HEK293 (cell line): ENCODE data around the gene KCTD15.
A peak's percentile ranks its signal among the peaks of the same experiment; 100 is the strongest.

Source experiments
- EGR2 ChIP-seq: fragments of 450-650 bp; formaldehyde crosslinking; IDR thresholded peaks from 2 replicates; pipeline ENCODE4 v1.5.1; 2016; ENCODE audit warnings: low read depth, missing biosample characterization, missing genetic modification characterization
- GLI2 ChIP-seq: fragments of 450-650 bp; formaldehyde crosslinking; IDR thresholded peaks from 2 replicates; pipeline ENCODE4; 2017; ENCODE audit warnings: missing biosample characterization, missing genetic modification characterization, low read depth, borderline replicate concordance
- GLIS1 ChIP-seq: fragments of 450-650 bp; formaldehyde crosslinking; IDR thresholded peaks from 2 replicates; pipeline ENCODE4 v1.5.1; 2016; ENCODE audit warnings: missing biosample characterization, missing genetic modification characterization
- GLIS2 ChIP-seq: fragments of 450-650 bp; formaldehyde crosslinking; IDR thresholded peaks from 2 replicates; pipeline ENCODE4 v1.5.1; 2016; ENCODE audit warnings: missing biosample characterization, missing genetic modification characterization
- HOXA7 ChIP-seq: sonication (generic); formaldehyde crosslinking; IDR thresholded peaks from 2 replicates; pipeline ENCODE4 v1.8.1; 2022; ENCODE audit warnings: missing genetic modification reagents, borderline replicate concordance
- IKZF3 ChIP-seq: fragments of 450-650 bp; IDR thresholded peaks from 2 replicates; pipeline ENCODE4 v1.5.0; 2018; ENCODE audit warnings: missing biosample characterization, mild to moderate bottlenecking, missing genetic modification characterization, moderate library complexity
- KLF10 ChIP-seq: fragments of 450-650 bp; IDR thresholded peaks from 2 replicates; pipeline ENCODE4 v1.5.1; 2018; ENCODE audit warnings: missing biosample characterization, mild to moderate bottlenecking, missing genetic modification characterization
- MYNN ChIP-seq: fragments of 450-650 bp; formaldehyde crosslinking; IDR thresholded peaks from 2 replicates; pipeline ENCODE4 v1.5.1; 2016; ENCODE audit warnings: missing biosample characterization, missing genetic modification characterization, borderline replicate concordance
- MZF1 ChIP-seq: fragments of 450-650 bp; formaldehyde crosslinking; IDR thresholded peaks from 2 replicates; pipeline ENCODE4 v1.5.1; 2017; ENCODE audit warnings: missing biosample characterization, missing genetic modification characterization, borderline replicate concordance
- RBAK ChIP-seq: fragments of 450-650 bp; formaldehyde crosslinking; IDR thresholded peaks from 2 replicates; pipeline ENCODE4 v1.5.1; 2016; ENCODE audit warnings: missing biosample characterization, missing genetic modification characterization
- SCRT2 ChIP-seq: fragments of 450-650 bp; formaldehyde crosslinking; IDR thresholded peaks from 2 replicates; pipeline ENCODE4 v1.5.1; 2016; ENCODE audit warnings: missing biosample characterization, missing genetic modification characterization
- ZBTB17 ChIP-seq: fragments of 450-650 bp; formaldehyde crosslinking; IDR thresholded peaks from 2 replicates; pipeline ENCODE4 v1.5.1; 2016; ENCODE audit warnings: missing biosample characterization, missing genetic modification characterization
- ZBTB7A ChIP-seq: fragments of 450-650 bp; formaldehyde crosslinking; IDR thresholded peaks from 2 replicates; pipeline ENCODE4 v1.5.1; 2016; ENCODE audit warnings: low read depth, missing biosample characterization, missing genetic modification characterization
- ZNF10 ChIP-seq: fragments of 450-650 bp; formaldehyde crosslinking; IDR thresholded peaks from 2 replicates; pipeline ENCODE4 v1.5.1; 2017; ENCODE audit warnings: missing biosample characterization, missing genetic modification characterization
- ZNF169 ChIP-seq: fragments of 450-650 bp; formaldehyde crosslinking; IDR thresholded peaks from 2 replicates; pipeline ENCODE4 v1.5.1; 2016; ENCODE audit warnings: missing biosample characterization, missing genetic modification characterization
- ZNF221 ChIP-seq: fragments of 450-650 bp; formaldehyde crosslinking; IDR thresholded peaks from 2 replicates; pipeline ENCODE4 v1.5.1; 2017; ENCODE audit warnings: missing biosample characterization, missing genetic modification characterization, borderline replicate concordance
- ZNF23 ChIP-seq: fragments of 450-650 bp; formaldehyde crosslinking; IDR thresholded peaks from 2 replicates; pipeline ENCODE4 v1.5.1; 2016; ENCODE audit warnings: missing biosample characterization, missing genetic modification characterization, borderline replicate concordance
- ZNF266 ChIP-seq: fragments of 450-650 bp; formaldehyde crosslinking; IDR thresholded peaks from 2 replicates; pipeline ENCODE4 v1.5.1; 2016; ENCODE audit warnings: missing biosample characterization, missing genetic modification characterization, low read depth
- ZNF341 ChIP-seq: fragments of 450-650 bp; formaldehyde crosslinking; IDR thresholded peaks from 2 replicates; pipeline ENCODE4; 2016; ENCODE audit warnings: low read depth, missing biosample characterization, missing genetic modification characterization
- ZNF366 ChIP-seq: fragments of 450-650 bp; formaldehyde crosslinking; conservative IDR thresholded peaks from 2 replicates; pipeline ENCODE4 v1.5.1; 2016; ENCODE audit warnings: missing biosample characterization, missing genetic modification characterization
- ZNF555 ChIP-seq: fragments of 450-650 bp; formaldehyde crosslinking; conservative IDR thresholded peaks from 2 replicates; pipeline ENCODE4 v1.5.1; 2017; ENCODE audit warnings: missing biosample characterization, mild to moderate bottlenecking, missing genetic modification characterization, inconsistent platforms
- ZNF580 ChIP-seq: fragments of 450-650 bp; formaldehyde crosslinking; IDR thresholded peaks from 2 replicates; pipeline ENCODE4 v1.5.1; 2016; ENCODE audit warnings: missing biosample characterization, missing genetic modification characterization
- ZNF585B ChIP-seq: fragments of 450-650 bp; formaldehyde crosslinking; IDR thresholded peaks from 2 replicates; pipeline ENCODE4 v1.5.1; 2016; ENCODE audit warnings: missing biosample characterization, missing genetic modification characterization
- ZNF777 ChIP-seq: fragments of 450-650 bp; formaldehyde crosslinking; IDR thresholded peaks from 2 replicates; pipeline ENCODE4 v1.5.1; 2017; ENCODE audit warnings: missing biosample characterization, missing genetic modification characterization, borderline replicate concordance
- ZXDB ChIP-seq: fragments of 450-650 bp; formaldehyde crosslinking; IDR thresholded peaks from 2 replicates; pipeline ENCODE4 v1.5.1; 2016; ENCODE audit warnings: missing biosample characterization, missing genetic modification characterization
- TF ChIP-seq, protein P1 (sequence below): fragments of 450-650 bp; formaldehyde crosslinking; IDR thresholded peaks from 2 replicates; pipeline ENCODE4 v1.5.1; 2016; ENCODE audit warnings: missing biosample characterization, missing genetic modification characterization, low read depth
- TF ChIP-seq, protein P2 (sequence below): fragments of 450-650 bp; formaldehyde crosslinking; IDR thresholded peaks from 2 replicates; pipeline ENCODE4 v1.5.1; 2016; ENCODE audit warnings: missing biosample characterization, missing genetic modification characterization
- TF ChIP-seq, protein P3 (sequence below): fragments of 450-650 bp; formaldehyde crosslinking; IDR thresholded peaks from 2 replicates; pipeline ENCODE4 v1.5.1; 2017; ENCODE audit warnings: missing biosample characterization, missing genetic modification characterization
- TF ChIP-seq, protein P4 (sequence below): fragments of 450-650 bp; formaldehyde crosslinking; IDR thresholded peaks from 2 replicates; pipeline ENCODE4 v1.5.1; 2017; ENCODE audit warnings: missing biosample characterization, missing genetic modification characterization
- TF ChIP-seq, protein P5 (sequence below): fragments of 450-650 bp; formaldehyde crosslinking; IDR thresholded peaks from 2 replicates; pipeline ENCODE4 v1.5.1; 2016; ENCODE audit warnings: missing biosample characterization, missing genetic modification characterization

The KCTD15 gene

DNA sequence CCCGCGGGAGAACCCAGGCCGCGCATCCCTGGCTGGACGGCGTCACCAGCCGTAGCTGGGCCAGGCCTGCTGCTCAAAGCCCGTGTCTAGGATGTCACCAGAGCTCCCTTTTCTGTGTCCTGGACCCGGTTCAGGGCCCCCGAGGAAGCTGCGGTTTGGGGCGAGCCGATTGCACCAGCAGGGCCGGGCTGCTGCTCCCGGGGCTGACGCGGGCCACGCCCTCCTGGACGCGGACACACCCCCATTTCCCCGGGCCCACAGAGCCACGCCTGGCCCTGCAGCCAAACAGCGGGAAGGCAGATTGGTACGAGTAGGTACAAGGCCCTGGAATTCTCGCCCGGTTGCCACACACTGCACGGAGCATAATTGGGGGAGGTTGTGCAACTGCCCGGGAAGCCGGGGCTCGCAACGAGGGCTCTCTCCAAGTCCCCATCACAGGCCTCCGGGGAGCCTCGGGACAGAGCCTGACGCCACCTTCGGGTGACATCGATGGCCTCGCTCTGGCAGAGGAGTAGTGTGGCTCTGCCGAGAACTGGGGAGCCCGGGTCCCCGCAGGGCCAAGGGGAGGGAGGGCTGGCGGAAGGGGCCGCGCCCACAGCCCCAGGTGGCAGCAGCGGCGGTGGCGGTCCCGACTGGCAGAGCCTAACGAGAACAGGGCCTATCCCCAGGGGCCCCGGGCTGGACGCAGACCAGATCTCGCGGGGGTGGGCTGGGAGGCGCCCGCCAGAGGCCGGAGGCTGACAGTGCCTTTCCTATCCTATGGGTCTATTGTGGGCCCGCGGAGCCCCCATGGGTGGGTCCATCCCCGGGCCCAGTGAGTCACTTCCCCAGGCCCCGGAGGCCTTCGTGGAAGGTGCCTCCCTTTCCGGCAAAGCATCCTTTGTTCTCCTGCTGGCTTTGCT lies 23.5 kb downstream of the KCTD15 start (continued):
- TF ChIP-seq ZNF580 (0 out of 2 replicates have a peak, but pooled peaks have one; percentile 6), GLIS2 (tag by site-specific recombination) (peak; percentile 90), HOXA7 (CRISPR knock-in tag) (no peak; the same call in 1 of the 2 replicates), GLIS1 (tag by site-specific recombination) (peak; percentile 79), IKZF3 (tag by site-specific recombination) (peak; percentile 19; the same call in 1 of the 2 replicates), ZNF10 (tag by site-specific recombination) (no peak), ZBTB7A (tag by site-specific recombination) (no peak), ZNF221 (tag by site-specific recombination) (no peak), ZNF169 (tag by site-specific recombination) (no peak), ZNF585B (tag by site-specific recombination) (no peak), MZF1 (tag by site-specific recombination) (no peak), ZNF555 (tag by site-specific recombination) (no peak), ZNF23 (tag by site-specific recombination) (no peak), ZNF777 (tag by site-specific recombination) (0 out of 2 replicates have a peak, but pooled peaks have one; percentile 16), KLF10 (tag by site-specific recombination) (peak; percentile 97), ZNF341 (tag by site-specific recombination) (peak; percentile 51), ZNF266 (tag by site-specific recombination) (no peak), ZXDB (tag by site-specific recombination) (peak; percentile 74), ZNF366 (tag by site-specific recombination) (no peak), EGR2 (tag by site-specific recombination) (no peak), ZBTB17 (tag by site-specific recombination) (peak; percentile 93), RBAK (tag by site-specific recombination) (no peak), GLI2 (no peak), MYNN (tag by site-specific recombination) (no peak), SCRT2 (tag by site-specific recombination) (no peak)
- TF ChIP-seq, protein P1, sequence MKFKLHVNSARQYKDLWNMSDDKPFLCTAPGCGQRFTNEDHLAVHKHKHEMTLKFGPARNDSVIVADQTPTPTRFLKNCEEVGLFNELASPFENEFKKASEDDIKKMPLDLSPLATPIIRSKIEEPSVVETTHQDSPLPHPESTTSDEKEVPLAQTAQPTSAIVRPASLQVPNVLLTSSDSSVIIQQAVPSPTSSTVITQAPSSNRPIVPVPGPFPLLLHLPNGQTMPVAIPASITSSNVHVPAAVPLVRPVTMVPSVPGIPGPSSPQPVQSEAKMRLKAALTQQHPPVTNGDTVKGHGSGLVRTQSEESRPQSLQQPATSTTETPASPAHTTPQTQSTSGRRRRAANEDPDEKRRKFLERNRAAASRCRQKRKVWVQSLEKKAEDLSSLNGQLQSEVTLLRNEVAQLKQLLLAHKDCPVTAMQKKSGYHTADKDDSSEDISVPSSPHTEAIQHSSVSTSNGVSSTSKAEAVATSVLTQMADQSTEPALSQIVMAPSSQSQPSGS (tag by site-specific recombination): no peak
- TF ChIP-seq, protein P2, sequence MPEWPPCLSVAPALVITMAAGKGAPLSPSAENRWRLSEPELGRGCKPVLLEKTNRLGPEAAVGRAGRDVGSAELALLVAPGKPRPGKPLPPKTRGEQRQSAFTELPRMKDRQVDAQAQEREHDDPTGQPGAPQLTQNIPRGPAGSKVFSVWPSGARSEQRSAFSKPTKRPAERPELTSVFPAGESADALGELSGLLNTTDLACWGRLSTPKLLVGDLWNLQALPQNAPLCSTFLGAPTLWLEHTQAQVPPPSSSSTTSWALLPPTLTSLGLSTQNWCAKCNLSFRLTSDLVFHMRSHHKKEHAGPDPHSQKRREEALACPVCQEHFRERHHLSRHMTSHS (tag by site-specific recombination): no peak
- TF ChIP-seq, protein P3, sequence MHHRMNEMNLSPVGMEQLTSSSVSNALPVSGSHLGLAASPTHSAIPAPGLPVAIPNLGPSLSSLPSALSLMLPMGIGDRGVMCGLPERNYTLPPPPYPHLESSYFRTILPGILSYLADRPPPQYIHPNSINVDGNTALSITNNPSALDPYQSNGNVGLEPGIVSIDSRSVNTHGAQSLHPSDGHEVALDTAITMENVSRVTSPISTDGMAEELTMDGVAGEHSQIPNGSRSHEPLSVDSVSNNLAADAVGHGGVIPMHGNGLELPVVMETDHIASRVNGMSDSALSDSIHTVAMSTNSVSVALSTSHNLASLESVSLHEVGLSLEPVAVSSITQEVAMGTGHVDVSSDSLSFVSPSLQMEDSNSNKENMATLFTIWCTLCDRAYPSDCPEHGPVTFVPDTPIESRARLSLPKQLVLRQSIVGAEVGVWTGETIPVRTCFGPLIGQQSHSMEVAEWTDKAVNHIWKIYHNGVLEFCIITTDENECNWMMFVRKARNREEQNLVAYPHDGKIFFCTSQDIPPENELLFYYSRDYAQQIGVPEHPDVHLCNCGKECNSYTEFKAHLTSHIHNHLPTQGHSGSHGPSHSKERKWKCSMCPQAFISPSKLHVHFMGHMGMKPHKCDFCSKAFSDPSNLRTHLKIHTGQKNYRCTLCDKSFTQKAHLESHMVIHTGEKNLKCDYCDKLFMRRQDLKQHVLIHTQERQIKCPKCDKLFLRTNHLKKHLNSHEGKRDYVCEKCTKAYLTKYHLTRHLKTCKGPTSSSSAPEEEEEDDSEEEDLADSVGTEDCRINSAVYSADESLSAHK (tag by site-specific recombination): no peak
- TF ChIP-seq, protein P4, sequence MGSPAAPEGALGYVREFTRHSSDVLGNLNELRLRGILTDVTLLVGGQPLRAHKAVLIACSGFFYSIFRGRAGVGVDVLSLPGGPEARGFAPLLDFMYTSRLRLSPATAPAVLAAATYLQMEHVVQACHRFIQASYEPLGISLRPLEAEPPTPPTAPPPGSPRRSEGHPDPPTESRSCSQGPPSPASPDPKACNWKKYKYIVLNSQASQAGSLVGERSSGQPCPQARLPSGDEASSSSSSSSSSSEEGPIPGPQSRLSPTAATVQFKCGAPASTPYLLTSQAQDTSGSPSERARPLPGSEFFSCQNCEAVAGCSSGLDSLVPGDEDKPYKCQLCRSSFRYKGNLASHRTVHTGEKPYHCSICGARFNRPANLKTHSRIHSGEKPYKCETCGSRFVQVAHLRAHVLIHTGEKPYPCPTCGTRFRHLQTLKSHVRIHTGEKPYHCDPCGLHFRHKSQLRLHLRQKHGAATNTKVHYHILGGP: no peak
- TF ChIP-seq, protein P5, sequence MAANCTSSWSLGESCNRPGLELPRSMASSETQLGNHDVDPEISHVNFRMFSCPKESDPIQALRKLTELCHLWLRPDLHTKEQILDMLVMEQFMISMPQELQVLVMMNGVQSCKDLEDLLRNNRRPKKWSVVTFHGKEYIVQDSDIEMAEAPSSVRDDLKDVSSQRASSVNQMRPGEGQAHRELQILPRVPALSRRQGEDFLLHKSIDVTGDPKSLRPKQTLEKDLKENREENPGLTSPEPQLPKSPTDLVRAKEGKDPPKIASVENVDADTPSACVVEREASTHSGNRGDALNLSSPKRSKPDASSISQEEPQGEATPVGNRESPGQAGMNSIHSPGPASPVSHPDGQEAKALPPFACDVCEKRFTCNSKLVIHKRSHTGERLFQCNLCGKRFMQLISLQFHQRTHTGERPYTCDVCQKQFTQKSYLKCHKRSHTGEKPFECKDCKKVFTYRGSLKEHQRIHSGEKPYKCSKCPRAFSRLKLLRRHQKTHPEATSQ (tag by site-specific recombination): no peak
